Osteoblast (primary cell): ENCODE results near the gene USP9X. TPM values are rescaled to one million over a fixed set of nuclear protein-coding genes. Genes with fewer than 3 reads are reported as not detected.

Experiments used
- DNase-seq: peaks from one replicate; pipeline ENCODE4 v3.0.0; 2011; ENCODE audit warnings: low spot score, mixed read lengths; ENCODE audit not compliant: insufficient read length; ENCODE audit errors: missing footprints
- H2AFZ ChIP-seq: 2 replicates; pipeline ENCODE4 v1.6.0; 2011; ENCODE audit warnings: mild to moderate bottlenecking, low read length
- H3K27ac ChIP-seq: 2 replicates; pipeline ENCODE4 v1.5.1; 2011; ENCODE audit warnings: mild to moderate bottlenecking, low read depth, low read length, moderate library complexity
- H3K27me3 ChIP-seq: 2 replicates; pipeline ENCODE4 v1.6.0; 2012; ENCODE audit warnings: mild to moderate bottlenecking, control low read depth, inconsistent platforms, low read length, moderate library complexity; ENCODE audit not compliant: insufficient read depth
- H3K36me3 ChIP-seq: 2 replicates; pipeline ENCODE4 v1.5.1; 2011; ENCODE audit warnings: mild to moderate bottlenecking, low read length, control low read depth, moderate library complexity; ENCODE audit not compliant: insufficient read depth
- H3K4me1 ChIP-seq: 2 replicates; pipeline ENCODE4 v1.5.1; 2011; ENCODE audit warnings: mild to moderate bottlenecking, low read length, control low read depth, moderate library complexity; ENCODE audit not compliant: insufficient read depth
- H3K4me2 ChIP-seq: 2 replicates; pipeline ENCODE4 v1.6.0; 2011; ENCODE audit warnings: mild to moderate bottlenecking, low read length; ENCODE audit not compliant: insufficient read depth
- H3K4me3 ChIP-seq: fragments of 200-600 bp; sonication (generic); 3 replicates; pipeline ENCODE4 v1.5.1; 2012; ENCODE audit warnings: mild to moderate bottlenecking, low read length, inconsistent platforms; ENCODE audit not compliant: insufficient read depth
- H3K79me2 ChIP-seq: 2 replicates; pipeline ENCODE4 v1.6.0; 2012; ENCODE audit warnings: mild to moderate bottlenecking, low read length, control low read depth, inconsistent platforms; ENCODE audit not compliant: insufficient read depth
- H3K9me3 ChIP-seq: 2 replicates; pipeline ENCODE4 v1.5.1; 2011; ENCODE audit warnings: low read depth, low read length, control low read depth
- H4K20me1 ChIP-seq: 2 replicates; pipeline ENCODE4 v1.6.0; 2012; ENCODE audit warnings: mild to moderate bottlenecking, low read length, control low read depth; ENCODE audit not compliant: insufficient read depth
- total RNA-seq: library from RNA; depleted of rRNA; stranded (reverse); fragments of >200 nt; gene quantifications from 2 replicates; pipeline ENCODE4 v1.2.3, GENCODE V29; 2012
- TF ChIP-seq, protein P1 (sequence below): IDR thresholded peaks from 2 replicates; pipeline ENCODE4 v1.5.1; 2011; ENCODE audit warnings: mild to moderate bottlenecking, low read depth, low read length, moderate library complexity; ENCODE audit errors: extremely low read depth

Gene USP9X
- total RNA-seq, 1 donor: 170 TPM

DNA sequence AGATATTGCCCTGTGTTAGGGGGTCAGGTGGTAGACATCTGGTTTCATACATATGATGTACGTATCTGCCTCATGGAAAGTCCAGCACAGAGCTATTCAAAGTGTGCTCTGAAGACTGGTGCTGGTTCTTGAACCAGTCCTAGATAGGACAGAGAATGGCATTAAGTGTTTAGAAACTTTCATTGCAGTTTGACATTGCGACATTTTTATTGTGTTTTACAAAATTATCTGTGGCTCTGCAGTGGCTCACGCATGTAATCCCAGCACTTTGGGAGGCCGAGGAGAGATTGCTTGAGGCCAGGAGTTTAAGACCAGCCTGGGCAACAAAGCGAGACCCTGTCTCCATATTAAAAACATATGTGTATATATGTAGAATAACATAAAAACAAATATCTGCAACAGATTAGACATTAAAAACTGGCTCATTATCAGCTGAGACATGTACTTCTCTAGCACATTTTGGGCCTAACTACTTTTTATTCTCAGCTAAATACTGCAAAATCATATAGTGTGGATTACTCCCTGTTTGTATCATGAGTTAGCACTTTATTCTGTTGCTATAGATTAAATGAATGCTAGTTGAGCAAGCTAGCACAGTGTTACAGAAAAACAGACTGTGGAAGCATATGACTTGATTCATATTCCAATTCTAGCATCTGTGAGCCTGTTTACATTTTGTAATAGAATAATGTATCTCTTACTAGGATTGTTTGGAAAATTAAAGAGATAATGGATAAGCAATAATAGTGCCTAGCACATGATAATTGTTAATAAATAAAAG lies 57.1 kb downstream of the USP9X start:
- peaks cover 27% of the 10 kb centered on the region for H3K36me3 ChIP-seq
- H2AFZ ChIP-seq: no peak overlapping the region
- DNase-seq: peak; percentile 10
- H3K27ac ChIP-seq: no peak overlapping the region
- H3K27me3 ChIP-seq: no peaks in the 10 kb centered on the region
- H3K4me3 ChIP-seq: no peak overlapping the region
- H3K9me3 ChIP-seq: no peaks in the 10 kb centered on the region
- TF ChIP-seq, protein P1, sequence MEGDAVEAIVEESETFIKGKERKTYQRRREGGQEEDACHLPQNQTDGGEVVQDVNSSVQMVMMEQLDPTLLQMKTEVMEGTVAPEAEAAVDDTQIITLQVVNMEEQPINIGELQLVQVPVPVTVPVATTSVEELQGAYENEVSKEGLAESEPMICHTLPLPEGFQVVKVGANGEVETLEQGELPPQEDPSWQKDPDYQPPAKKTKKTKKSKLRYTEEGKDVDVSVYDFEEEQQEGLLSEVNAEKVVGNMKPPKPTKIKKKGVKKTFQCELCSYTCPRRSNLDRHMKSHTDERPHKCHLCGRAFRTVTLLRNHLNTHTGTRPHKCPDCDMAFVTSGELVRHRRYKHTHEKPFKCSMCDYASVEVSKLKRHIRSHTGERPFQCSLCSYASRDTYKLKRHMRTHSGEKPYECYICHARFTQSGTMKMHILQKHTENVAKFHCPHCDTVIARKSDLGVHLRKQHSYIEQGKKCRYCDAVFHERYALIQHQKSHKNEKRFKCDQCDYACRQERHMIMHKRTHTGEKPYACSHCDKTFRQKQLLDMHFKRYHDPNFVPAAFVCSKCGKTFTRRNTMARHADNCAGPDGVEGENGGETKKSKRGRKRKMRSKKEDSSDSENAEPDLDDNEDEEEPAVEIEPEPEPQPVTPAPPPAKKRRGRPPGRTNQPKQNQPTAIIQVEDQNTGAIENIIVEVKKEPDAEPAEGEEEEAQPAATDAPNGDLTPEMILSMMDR: no peak
- peaks cover 12% of the 10 kb centered on the region for H3K79me2 ChIP-seq
- H3K4me1 ChIP-seq: peaks cover 15% of the 10 kb centered on the region
- H4K20me1 ChIP-seq: peaks cover 18% of the 10 kb centered on the region
- no peak overlapping the region for H3K4me2 ChIP-seq

DNA sequence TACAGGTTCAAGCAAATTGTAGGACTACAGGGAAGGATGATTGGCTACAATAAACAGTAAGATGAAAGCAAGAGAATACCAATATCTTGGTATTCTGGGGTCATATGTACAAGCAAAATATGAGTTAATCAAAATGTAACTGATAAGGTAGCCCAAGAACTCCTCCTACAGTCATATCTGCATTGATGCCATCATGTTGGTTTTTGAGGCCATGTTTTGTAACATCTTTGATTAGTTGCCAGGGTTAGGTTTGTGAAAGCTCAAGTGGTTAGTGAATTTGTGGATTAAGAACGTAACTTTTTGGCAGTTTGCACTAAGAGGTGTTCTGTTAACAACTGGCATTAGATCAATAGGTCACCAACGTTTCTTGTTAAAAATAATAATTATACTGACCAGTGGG lies 59.6 kb downstream of the USP9X start:
- Histone ChIP-seq H3K36me3 (peaks cover 32% of the 10 kb centered on the region), H3K4me2 (no peak overlapping the region), H2AFZ (no peak overlapping the region), H3K27ac (no peak overlapping the region), H3K4me3 (no peak overlapping the region), H3K9me3 (no peaks in the 10 kb centered on the region), H4K20me1 (peaks cover 14% of the 10 kb centered on the region), H3K27me3 (no peaks in the 10 kb centered on the region), H3K79me2 (peaks cover 13% of the 10 kb centered on the region), H3K4me1 (peaks cover 26% of the 10 kb centered on the region)
- TF ChIP-seq, protein P1: no peak
- DNase-seq: no peak

DNA sequence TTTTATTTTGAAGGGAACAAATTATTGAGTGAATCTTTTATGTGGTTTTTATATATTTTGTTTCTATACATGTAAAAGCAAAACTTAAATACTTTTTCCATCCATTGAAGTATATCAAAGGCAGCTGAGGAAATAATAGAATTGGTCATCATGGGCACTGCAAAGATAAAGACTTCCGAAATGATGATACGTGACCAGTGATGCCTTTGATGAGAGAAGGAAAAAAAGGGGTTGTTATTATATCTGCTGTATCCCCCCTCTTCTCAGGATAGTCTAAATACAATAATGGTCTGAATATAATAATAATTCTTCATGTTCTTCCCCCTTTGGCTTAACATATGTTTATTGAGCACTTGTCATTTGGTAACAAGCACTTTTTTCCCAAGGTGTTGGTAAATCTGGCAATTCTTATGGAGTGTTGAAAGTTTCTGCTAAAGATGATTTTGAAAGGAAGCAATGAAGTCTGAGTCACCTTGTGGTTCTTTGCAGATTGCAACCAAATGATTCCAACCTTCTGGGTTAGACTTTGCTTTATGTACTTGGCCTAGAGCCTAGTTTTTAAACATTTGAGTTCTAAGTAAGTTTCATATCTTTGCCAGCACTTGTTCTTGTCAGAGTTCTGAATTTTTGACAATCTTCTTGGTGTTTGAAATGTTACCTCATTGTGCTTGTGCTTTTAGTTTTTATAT lies 60.8 kb downstream of the USP9X start:
- Histone ChIP-seq H3K27me3 (no peaks in the 10 kb centered on the region), H3K9me3 (no peaks in the 10 kb centered on the region), H3K4me1 (peaks cover 26% of the 10 kb centered on the region), H3K36me3 (peaks cover 37% of the 10 kb centered on the region), H2AFZ (no peak overlapping the region), H3K79me2 (peaks cover 12% of the 10 kb centered on the region), H3K4me2 (no peak overlapping the region), H3K4me3 (no peak overlapping the region), H3K27ac (no peak overlapping the region), H4K20me1 (peaks cover 12% of the 10 kb centered on the region)
- DNase-seq: peak; percentile 76
- TF ChIP-seq, protein P1: no peak

DNA sequence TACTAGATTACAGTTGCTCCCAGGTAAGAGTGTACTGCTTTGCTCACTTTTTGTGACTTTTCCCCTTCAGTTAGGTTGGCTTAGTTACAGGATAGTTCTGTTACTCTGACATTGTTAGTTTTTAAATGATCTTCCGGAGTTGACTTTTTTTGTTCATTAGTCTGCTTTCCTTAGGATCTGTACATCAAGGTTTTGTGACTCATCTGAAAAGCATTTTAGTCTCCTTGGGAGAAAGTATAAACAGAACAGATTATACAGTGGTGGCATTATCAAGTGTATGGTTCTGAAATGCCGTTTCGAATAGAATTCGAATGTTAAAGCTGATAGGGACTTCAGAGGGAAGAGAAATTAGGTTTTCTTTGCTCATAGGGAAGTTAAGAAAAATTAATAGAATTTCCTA lies 63.3 kb downstream of the USP9X start:
- H3K4me1 ChIP-seq: peaks cover 26% of the 10 kb centered on the region
- H3K36me3 ChIP-seq: peaks cover 31% of the 10 kb centered on the region
- DNase-seq: peak; percentile 61
- H3K4me2 ChIP-seq: peak overlapping the region; percentile 33
- H3K27me3 ChIP-seq: no peaks in the 10 kb centered on the region
- no peak overlapping the region for H2AFZ ChIP-seq
- TF ChIP-seq, protein P1: no peak
- peaks cover 8% of the 10 kb centered on the region for H3K79me2 ChIP-seq
- peak overlapping the region; percentile 24 for H3K27ac ChIP-seq
- peaks cover 4% of the 10 kb centered on the region for H4K20me1 ChIP-seq
- no peak overlapping the region for H3K4me3 ChIP-seq
- H3K9me3 ChIP-seq: no peaks in the 10 kb centered on the region
